Suppressor macrophage treated with lipopolysaccharide for 1 hour (primary cell): ENCODE data around the gene PITPNC1.
"Not testable (repeated sequence)": the region's sequence is repeated elsewhere in the genome, so short reads cannot be mapped to it uniquely, and the experiment has no call there.

Experiments used
- DNase-seq, 3 donors: peaks; one replicate each; pipeline ENCODE4 v3.0.0-alpha.2; 2020 to 2022

PITPNC1 gene

DNA sequence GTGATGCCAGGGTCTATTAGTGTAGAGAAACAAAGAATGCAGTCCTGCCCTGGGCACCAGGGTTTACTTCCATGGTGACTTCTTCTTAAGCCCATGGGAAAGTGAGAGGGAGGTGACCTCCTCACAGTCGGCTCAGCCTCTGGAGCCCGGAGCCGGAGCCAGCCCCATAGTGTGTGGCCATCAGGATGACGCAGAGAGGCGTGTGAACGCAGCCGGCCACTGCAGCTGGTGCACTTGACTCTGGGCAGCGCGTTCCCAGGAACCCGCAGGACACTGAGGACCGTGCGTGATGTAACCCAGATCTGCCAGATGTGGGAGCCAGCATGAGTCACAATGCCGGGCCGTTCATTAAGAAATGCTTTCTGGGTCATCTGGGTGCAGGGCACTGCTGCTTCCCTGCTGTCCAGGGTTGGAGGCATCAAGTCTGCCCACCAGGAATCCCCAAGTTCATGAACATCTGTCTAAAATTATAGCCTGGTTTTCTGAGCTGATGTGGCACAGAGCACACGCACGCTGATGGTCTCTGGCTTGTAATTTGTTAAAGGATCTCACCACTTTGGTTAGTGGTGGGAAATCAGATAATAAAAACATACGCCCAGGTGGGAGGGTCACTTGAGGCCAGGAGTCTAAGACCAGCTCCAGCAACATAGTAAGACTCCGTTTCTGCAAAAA lies 114.1 kb downstream of the PITPNC1 start:
- DNase-seq = peak; percentile 86 to 95 (median 95)

DNA sequence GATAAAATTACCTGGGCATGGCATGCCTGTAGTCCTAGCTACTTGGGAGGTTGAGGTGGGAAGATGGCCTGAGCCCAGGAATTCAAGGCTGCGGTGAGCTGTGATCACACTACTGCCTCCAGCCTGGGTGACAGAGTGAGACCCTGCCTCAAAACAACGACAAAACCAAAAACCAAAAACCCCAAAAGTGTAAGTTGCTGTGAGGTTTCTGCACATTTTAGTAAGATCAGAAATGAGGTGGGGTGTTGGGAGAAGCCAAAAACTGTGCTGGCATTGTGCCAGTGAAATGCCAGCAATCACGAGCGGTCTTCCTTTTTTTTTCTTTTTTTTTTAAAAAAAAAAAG lies 114.6 kb downstream of the PITPNC1 start:
- DNase-seq = peak in 1 of 3 donors; percentile 38

- DNase-seq = peak in 1 of 3 donors; percentile 50
Measured at GRCh38 chr17:67492251-67492740, 115.2 kb downstream of the PITPNC1 start.

GRCh38 chr17:67492824-67493517 lies 115.9 kb downstream of the PITPNC1 start:
- DNase-seq = no peak

- DNase-seq = no peak
Measured at GRCh38 chr17:67493812-67494211, 116.7 kb downstream of the PITPNC1 start.

DNA sequence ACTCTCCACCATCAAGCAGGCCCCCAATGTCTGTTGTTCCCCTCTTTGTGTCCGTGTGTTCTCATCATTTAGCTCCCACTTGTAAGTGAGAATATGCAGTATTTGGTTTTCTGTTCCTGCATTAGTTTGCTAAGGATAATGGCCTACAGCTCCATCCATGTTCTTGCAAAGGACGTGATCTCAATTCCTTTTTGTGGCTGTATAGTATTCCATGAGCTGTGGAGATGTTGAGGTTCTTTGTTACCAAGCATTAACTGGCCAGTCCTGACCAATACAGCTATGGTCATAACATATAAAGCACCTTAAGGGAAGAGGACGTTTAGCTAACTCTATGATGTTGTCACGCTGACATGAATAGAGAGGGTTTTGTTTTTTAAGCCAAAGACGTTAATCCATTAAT lies 118.5 kb downstream of the PITPNC1 start:
- DNase-seq = not testable (repeated sequence)

- DNase-seq = no peak
Measured at GRCh38 chr17:67496286-67496685, 119.2 kb downstream of the PITPNC1 start.

- DNase-seq = no peak
Measured at GRCh38 chr17:67499685-67500084, 122.6 kb downstream of the PITPNC1 start.

DNA sequence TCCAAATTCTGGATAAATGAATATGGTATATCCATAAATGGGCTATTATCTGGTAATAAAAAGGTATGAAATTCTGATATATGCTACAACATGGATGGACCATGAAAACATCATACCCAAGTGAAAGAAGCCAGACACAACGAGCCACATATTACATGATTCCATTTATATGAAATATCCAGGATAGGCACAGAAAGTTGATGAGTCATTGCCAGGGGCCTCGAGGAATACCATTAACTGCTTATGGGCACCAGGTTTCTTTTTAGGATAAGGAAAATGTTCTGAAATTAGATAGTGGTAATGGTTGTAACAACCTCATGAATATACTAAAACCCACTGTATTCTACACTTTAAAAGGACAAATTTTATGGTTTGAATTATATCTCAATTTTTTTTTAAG lies 123.2 kb downstream of the PITPNC1 start:
- DNase-seq = no peak

DNA sequence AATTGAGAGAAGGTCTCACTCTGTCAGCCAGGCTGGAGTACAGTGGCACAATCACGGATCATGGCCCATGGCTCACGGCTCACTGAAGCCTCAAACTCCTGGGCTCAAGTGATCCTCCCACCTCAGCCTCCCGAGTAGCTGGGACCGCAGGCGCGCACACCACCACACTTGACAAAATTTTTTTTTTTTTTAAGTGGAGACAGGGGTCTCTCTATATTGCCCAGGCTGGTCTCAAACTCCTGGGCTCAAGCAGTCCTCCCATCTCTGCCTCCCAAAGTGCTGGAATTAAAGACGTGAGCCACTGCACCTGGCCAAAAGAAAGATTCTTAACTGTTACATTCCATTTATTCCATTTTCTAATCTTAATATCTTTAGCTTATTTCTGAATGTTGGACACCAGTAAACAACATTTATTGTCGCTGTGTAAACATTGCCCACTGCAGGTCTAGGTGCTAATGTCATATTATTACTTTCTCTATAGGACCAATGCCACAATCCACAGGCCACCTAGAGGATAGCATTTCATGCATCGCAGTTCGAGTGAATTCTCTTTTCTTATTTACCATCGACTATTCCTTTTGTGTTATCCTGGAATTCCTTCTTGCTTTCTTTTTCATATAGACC lies 123.7 kb downstream of the PITPNC1 start:
- no peak for DNase-seq

DNA sequence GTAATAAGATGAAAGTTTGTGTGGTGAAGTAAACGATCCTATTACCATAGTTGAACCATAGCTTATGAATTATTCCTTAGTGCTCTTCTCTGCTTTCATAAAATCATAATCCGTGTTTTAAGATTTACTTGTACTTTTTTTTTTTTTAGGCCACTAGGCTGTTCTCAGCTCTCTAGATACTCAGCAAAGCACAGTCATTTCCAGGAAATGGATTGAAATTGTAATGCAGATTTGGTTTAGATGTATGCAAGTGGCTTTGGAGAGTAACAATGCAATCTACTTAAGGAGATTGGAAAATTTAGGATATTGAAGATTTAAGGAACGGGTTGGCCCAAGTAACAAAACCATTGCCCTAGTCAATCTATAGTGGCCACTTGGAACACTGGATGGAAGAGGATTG lies 125.1 kb downstream of the PITPNC1 start:
- DNase-seq = no peak

GRCh38 chr17:67503184-67503583 lies 126.1 kb downstream of the PITPNC1 start:
- no peak for DNase-seq

DNA sequence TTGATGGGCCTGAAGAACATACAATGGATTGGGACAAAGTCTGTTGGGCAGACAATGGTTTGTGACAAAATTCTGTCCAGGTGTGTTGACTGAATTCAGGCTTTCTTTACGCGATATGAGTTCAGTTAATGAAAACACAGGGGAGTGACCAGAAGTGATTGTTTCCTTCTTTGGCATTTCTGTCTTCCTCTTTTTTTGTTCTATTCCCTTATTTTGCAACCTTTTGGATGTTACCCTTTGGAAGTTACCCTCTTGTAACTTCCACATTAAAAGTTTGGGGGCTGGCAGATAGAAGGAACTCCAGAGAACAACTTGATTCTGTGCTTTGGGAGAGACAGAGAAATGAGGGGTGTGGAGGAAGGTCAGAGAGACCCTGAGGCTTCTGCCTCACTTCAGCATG lies 126.7 kb downstream of the PITPNC1 start:
- peak; percentile 29 to 68 (median 61) for DNase-seq

DNA sequence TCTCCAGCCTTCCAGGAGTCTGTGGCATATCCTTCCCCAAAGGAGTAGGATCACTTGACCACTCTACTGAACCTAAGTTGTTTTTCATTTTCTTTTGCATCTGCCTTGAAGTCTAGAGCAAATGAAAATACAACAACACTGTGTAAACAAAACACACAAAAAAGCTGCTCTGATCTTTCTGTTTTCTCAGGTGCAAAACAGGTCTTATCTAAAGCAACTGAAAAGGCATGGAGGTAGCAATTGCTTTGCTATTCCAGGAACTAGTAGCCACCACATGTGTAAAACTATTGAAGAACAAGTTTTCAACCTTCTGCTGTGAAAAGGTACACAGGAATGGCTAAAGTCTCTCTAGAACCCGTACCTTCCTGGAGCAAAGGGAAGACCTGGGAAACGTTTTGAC lies 127.1 kb downstream of the PITPNC1 start:
- DNase-seq = no peak

GRCh38 chr17:67506966-67507365 lies 129.9 kb downstream of the PITPNC1 start:
- no peak for DNase-seq

DNA sequence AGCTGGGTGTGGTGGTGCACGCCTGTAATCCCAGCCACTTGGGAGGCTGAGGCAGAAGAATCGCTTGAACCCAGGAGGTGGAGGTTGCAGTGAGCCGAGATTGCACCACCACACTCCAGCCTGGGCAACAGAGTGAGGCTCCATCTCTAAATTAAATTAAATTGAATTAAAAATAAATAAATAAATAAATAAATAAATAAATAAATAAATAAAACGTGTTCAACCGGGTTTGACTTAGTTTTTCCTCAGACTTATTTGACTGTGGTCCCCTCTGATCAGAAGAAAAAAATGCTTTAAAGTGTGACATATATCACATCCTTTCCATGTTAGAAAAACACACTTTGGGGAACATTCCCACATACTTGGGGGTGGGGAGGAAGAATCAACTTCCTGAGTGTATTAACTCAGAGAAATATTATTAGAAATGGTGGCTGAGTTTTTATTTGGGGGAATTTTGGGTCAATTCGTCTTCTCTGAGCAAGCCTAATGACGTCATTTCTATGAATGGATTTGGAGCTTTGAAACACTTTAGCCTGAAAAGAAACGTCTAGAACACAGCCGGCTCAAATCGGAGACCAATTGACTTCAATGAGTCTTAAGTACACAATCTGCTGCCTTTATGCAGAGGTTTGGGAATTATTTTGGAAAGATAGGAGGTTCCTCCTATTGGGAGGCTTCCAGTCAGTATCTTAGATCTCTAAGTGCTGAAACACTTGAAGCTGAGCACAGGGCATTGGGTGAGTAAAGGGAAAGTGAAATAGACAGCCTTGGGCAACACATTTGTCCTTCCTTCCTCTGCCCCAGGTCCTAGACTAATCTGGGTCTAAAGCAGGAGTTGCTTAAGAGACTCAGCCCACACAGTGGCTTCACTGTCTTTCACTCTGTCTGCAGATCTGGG lies 132.6 kb downstream of the PITPNC1 start:
- peak; percentile 90 to 98 (median 96) for DNase-seq

- no peak for DNase-seq
Measured at GRCh38 chr17:67511012-67511411, 133.9 kb downstream of the PITPNC1 start.

- no peak for DNase-seq
Measured at GRCh38 chr17:67511804-67512203, 134.7 kb downstream of the PITPNC1 start.

DNA sequence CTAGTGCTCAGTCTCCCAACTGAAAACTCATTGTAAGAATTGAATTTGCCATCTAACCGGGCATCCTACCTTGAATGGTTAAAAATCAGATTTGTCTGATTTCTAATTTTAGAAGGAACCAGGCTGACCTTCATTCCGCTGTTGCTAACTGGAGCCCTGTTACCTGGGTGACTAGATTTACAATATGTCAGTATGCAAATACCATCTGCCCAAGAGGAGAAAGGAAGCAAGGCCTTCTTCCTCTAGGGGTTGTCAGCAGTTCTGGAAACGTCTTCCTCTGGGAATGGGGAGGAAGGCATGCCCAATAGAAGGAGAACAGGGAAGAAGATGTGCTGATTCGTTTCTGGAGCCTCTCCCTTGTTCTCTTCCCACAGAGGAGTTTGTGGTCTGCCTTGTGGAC lies 137.9 kb downstream of the PITPNC1 start:
- no peak for DNase-seq

GRCh38 chr17:67515490-67516083 lies 138.5 kb downstream of the PITPNC1 start:
- DNase-seq = no peak

- DNase-seq = not testable (repeated sequence)
Measured at GRCh38 chr17:67516571-67516970, 139.5 kb downstream of the PITPNC1 start.

DNA sequence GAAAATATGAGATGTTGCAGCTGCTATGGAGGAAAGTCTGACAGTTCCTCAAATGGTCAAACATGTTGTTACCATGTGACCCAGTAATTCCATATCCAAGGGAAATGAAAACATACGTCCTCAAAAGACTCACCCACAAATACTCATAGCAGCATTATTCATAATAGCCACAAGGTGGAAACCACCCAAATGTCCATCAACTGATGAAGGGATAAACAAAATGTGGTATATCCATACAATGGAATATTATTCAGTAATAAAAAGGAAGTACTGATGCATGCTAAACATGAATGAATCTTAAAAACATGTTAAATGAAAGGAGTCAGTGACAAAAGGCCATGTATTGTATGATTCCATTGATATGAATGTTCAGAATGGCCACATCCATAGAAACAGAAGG lies 140.2 kb downstream of the PITPNC1 start:
- DNase-seq = peak; percentile 54 to 79 (median 76)

GRCh38 chr17:67518876-67519275 lies 141.8 kb downstream of the PITPNC1 start:
- no peak for DNase-seq
